ENCODE measurements around the gene TFAP2A.
A peak's percentile ranks its signal among the peaks of the same experiment; 100 is the strongest.

TFAP2A gene

DNA sequence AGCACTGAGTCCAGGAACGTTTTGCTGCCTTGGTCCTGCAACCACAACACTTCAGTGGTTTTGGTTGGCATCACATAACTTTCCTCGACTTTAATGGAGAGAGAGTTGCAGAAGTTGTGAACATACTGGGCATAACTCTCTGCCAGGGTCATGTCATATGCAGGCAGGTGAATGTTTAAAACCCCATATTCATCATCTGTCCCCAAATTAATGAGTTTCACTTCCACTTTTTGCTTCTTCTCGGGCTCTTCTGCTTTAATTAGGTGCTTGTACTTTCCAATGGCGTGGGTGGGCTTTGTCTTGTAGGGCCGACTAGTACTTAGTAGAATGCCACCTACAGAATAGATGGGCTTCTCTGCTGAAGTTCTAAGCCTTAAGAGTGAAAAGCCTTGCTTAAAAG lies 45.2 kb upstream of the TFAP2A start:
- no peak overlapping the region for H4K12ac ChIP-seq (ENCODE audit: low read depth, low read length)
- no CpG with 5 or more reads among the region's 5 CpGs for WGBS (ENCODE audit: extremely low coverage, insufficient coverage, insufficient read length)
- no peak overlapping the region for H3K4ac ChIP-seq (ENCODE audit: low read depth, low read length)
- H3K36me3 ChIP-seq (ENCODE audit: control insufficient read depth in 1 of 2, insufficient read depth in 2 of 2, low read length in 2 of 2) = no peaks in the 10 kb centered on the region
- H2BK12ac ChIP-seq (ENCODE audit: low read length) = no peak overlapping the region
- H4K91ac ChIP-seq (ENCODE audit: low read depth, low read length) = no peak overlapping the region
- H2BK5ac ChIP-seq (ENCODE audit: low read depth, low read length, poor library complexity) = no peak overlapping the region
- no peak overlapping the region for H3K23ac ChIP-seq (ENCODE audit: low read length)
- H3K4me1 ChIP-seq (ENCODE audit: control insufficient read depth in 1 of 2, insufficient read depth in 2 of 2, low read length in 2 of 2) = peaks cover 4% of the 10 kb centered on the region in 2 experiments
- no peak overlapping the region for H4K8ac ChIP-seq (ENCODE audit: low read depth, low read length)
- H3K18ac ChIP-seq (ENCODE audit: low read length) = no peak overlapping the region
- no peak overlapping the region for H3K27ac ChIP-seq (ENCODE audit: low read depth, low read length)
- no peak for DNase-seq
- H3K79me2 ChIP-seq (ENCODE audit: control insufficient read depth, insufficient read depth, low read length, poor library complexity) = no peaks in the 10 kb centered on the region
- H3K9me3 ChIP-seq (ENCODE audit: insufficient read depth, low read depth, low read length) = peaks cover 2% of the 10 kb centered on the region
- H2AK5ac ChIP-seq (ENCODE audit: low read length) = no peak overlapping the region
- H3K14ac ChIP-seq (ENCODE audit: low read length) = no peak overlapping the region
- no peak overlapping the region for H3K4me3 ChIP-seq (ENCODE audit: low read depth, low read length)
- peaks cover 3% of the 10 kb centered on the region for H3K79me1 ChIP-seq (ENCODE audit: low read length)
- H2BK120ac ChIP-seq (ENCODE audit: insufficient read depth, low read length, poor library complexity) = no peak overlapping the region
- no peak overlapping the region for H3K4me2 ChIP-seq (ENCODE audit: low read length)
- H3K9ac ChIP-seq (ENCODE audit: low read length) = no peak overlapping the region
- no peaks in the 10 kb centered on the region for H3K27me3 ChIP-seq (ENCODE audit: insufficient read depth, low read length)
- no peak overlapping the region for H2AFZ ChIP-seq (ENCODE audit: insufficient read depth, low read length, poor library complexity)

DNA sequence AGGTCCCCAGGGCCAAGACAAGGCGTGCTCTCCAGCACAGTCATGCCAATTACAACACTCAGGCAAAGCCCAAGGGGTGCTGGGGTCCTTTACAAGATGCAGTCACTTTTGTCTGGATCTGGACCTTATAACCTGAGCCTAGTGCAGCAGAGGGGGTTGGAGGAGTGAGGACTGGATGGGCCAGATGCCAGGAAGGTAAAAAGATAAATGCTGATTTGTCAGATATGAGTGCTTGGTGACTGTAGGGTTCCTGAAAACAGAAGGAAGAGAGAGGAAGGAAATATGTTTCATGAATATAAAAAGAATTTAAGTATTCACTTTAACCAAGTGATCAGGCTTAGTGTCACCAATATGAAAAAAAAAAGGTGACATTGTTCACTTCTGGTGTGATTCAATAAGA lies 43.4 kb upstream of the TFAP2A start:
- peaks cover 2% of the 10 kb centered on the region in 2 experiments for H3K4me1 ChIP-seq (ENCODE audit: control insufficient read depth in 1 of 2, insufficient read depth in 2 of 2, low read length in 2 of 2)
- no peaks in the 10 kb centered on the region for H3K9me3 ChIP-seq (ENCODE audit: insufficient read depth, low read depth, low read length)
- no peak overlapping the region for H3K27ac ChIP-seq (ENCODE audit: low read depth, low read length)
- H2AK5ac ChIP-seq (ENCODE audit: low read length) = no peak overlapping the region
- no peak overlapping the region for H2BK120ac ChIP-seq (ENCODE audit: insufficient read depth, low read length, poor library complexity)
- H2BK12ac ChIP-seq (ENCODE audit: low read length) = no peak overlapping the region
- no peak overlapping the region for H2AFZ ChIP-seq (ENCODE audit: insufficient read depth, low read length, poor library complexity)
- no peaks in the 10 kb centered on the region for H3K36me3 ChIP-seq (ENCODE audit: control insufficient read depth in 1 of 2, insufficient read depth in 2 of 2, low read length in 2 of 2)
- no peak overlapping the region for H3K4me3 ChIP-seq (ENCODE audit: low read depth, low read length)
- no peak overlapping the region for H4K12ac ChIP-seq (ENCODE audit: low read depth, low read length)
- H3K9ac ChIP-seq (ENCODE audit: low read length) = no peak overlapping the region
- no peak overlapping the region for H2BK5ac ChIP-seq (ENCODE audit: low read depth, low read length, poor library complexity)
- WGBS (ENCODE audit: extremely low coverage, insufficient coverage, insufficient read length) = no CpG with 5 or more reads among the region's 1 CpG
- no peaks in the 10 kb centered on the region for H3K79me2 ChIP-seq (ENCODE audit: control insufficient read depth, insufficient read depth, low read length, poor library complexity)
- peak overlapping the region; percentile 27 for H3K4me2 ChIP-seq (ENCODE audit: low read length)
- H4K91ac ChIP-seq (ENCODE audit: low read depth, low read length) = no peak overlapping the region
- no peak overlapping the region for H3K4ac ChIP-seq (ENCODE audit: low read depth, low read length)
- no peak overlapping the region for H3K18ac ChIP-seq (ENCODE audit: low read length)
- no peak overlapping the region for H3K23ac ChIP-seq (ENCODE audit: low read length)
- H3K14ac ChIP-seq (ENCODE audit: low read length) = no peak overlapping the region
- DNase-seq = peak in 1 of 2 donors; percentile 58
- no peak overlapping the region for H4K8ac ChIP-seq (ENCODE audit: low read depth, low read length)
- H3K79me1 ChIP-seq (ENCODE audit: low read length) = peaks cover 2% of the 10 kb centered on the region
- no peaks in the 10 kb centered on the region for H3K27me3 ChIP-seq (ENCODE audit: insufficient read depth, low read length)

DNA sequence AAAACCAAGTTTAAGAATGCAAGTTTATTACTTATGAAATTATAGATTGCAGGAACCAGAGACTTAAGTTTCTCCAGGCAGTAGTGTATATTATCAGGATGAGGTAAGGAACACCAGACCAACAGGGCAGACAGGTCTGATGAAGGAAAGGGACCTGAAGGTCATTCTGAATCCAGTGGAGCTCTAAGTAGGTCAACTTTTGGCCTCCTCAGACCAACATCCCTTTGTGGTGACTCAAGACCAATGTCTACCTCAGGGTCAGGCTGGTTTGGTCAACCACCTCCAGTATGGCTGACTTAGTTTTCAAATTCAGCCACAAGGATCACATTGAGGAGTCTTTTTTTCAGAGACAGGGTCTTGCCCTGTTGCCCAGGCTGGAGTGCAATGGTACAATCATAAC lies 38.7 kb upstream of the TFAP2A start:
- Histone ChIP-seq H4K91ac (ENCODE audit: low read depth, low read length) (no peak overlapping the region), H3K4me2 (ENCODE audit: low read length) (no peak overlapping the region), H4K8ac (ENCODE audit: low read depth, low read length) (no peak overlapping the region), H3K23ac (ENCODE audit: low read length) (no peak overlapping the region), H3K79me1 (ENCODE audit: low read length) (no peaks in the 10 kb centered on the region), H3K27me3 (ENCODE audit: insufficient read depth, low read length) (no peaks in the 10 kb centered on the region), H2BK120ac (ENCODE audit: insufficient read depth, low read length, poor library complexity) (no peak overlapping the region), H3K36me3 (ENCODE audit: control insufficient read depth in 1 of 2, insufficient read depth in 2 of 2, low read length in 2 of 2) (no peaks in the 10 kb centered on the region), H3K79me2 (ENCODE audit: control insufficient read depth, insufficient read depth, low read length, poor library complexity) (no peaks in the 10 kb centered on the region), H2BK12ac (ENCODE audit: low read length) (no peak overlapping the region), H3K9me3 (ENCODE audit: insufficient read depth, low read depth, low read length) (peaks cover 1% of the 10 kb centered on the region), H4K12ac (ENCODE audit: low read depth, low read length) (no peak overlapping the region), H2AK5ac (ENCODE audit: low read length) (no peak overlapping the region), H3K18ac (ENCODE audit: low read length) (no peak overlapping the region), H3K27ac (ENCODE audit: low read depth, low read length) (no peak overlapping the region), H3K4me1 (ENCODE audit: control insufficient read depth in 1 of 2, insufficient read depth in 2 of 2, low read length in 2 of 2) (peaks cover 2 to 7% of the 10 kb centered on the region in 2 experiments), H2BK5ac (ENCODE audit: low read depth, low read length, poor library complexity) (no peak overlapping the region), H2AFZ (ENCODE audit: insufficient read depth, low read length, poor library complexity) (no peak overlapping the region), H3K4me3 (ENCODE audit: low read depth, low read length) (no peak overlapping the region), H3K4ac (ENCODE audit: low read depth, low read length) (no peak overlapping the region), H3K14ac (ENCODE audit: low read length) (no peak overlapping the region), H3K9ac (ENCODE audit: low read length) (no peak overlapping the region)
- peak; percentile 28 to 81 for DNase-seq

DNA sequence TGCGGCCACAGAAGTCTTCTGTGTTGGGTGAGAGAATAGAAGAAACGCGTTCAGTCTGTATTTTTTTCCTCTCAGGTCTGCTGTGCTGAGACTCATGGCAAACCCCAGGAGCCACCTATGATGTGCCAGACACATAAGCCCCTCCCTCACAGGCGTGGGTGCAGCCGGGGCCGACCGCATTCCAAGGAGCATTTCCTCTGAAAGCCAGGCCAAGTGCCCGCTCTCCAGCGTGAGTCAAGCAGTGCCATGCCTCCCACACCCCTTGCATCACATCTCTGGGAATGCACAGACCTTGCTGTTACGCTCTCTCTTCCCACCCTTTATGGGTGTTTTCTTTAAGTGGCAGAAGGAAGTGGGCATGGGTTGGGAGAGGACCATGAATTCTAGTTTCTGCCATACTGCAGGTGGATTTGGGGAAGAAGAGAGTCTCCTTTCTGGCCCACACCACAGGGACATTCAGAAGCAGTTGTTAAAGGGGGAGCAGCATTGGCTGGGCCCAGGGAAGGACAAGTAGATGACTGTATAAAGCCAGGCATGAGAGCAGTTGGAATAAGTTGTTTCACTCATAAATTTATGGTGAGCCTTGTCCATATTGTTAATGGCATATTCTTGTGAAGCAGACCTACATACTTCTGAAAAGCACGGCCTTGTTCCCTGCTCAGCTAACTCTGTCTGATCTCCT lies 37.1 kb upstream of the TFAP2A start:
- no CpG with 5 or more reads among the region's 11 CpGs for whole genome bisulfite sequencing (ENCODE audit: extremely low coverage, insufficient coverage, insufficient read length)
- H4K91ac ChIP-seq (ENCODE audit: low read depth, low read length) = peak overlapping the region; percentile 4
- H3K4ac ChIP-seq (ENCODE audit: low read depth, low read length) = no peak overlapping the region

More for the DNA sequence above, 37.1 kb upstream of the TFAP2A start:
- no peak overlapping the region for H3K9ac ChIP-seq (ENCODE audit: low read length)
- DNase-seq = peak; percentile 25 to 74
- H3K36me3 ChIP-seq (ENCODE audit: control insufficient read depth in 1 of 2, insufficient read depth in 2 of 2, low read length in 2 of 2) = no peaks in the 10 kb centered on the region
- no peak overlapping the region for H3K18ac ChIP-seq (ENCODE audit: low read length)
- no peak overlapping the region for H4K8ac ChIP-seq (ENCODE audit: low read depth, low read length)
- no peak overlapping the region for H2BK120ac ChIP-seq (ENCODE audit: insufficient read depth, low read length, poor library complexity)
- H2BK12ac ChIP-seq (ENCODE audit: low read length) = peak overlapping the region; percentile 46
- H3K4me3 ChIP-seq (ENCODE audit: low read depth, low read length) = no peak overlapping the region
- H3K79me2 ChIP-seq (ENCODE audit: control insufficient read depth, insufficient read depth, low read length, poor library complexity) = no peaks in the 10 kb centered on the region
- peaks cover 1% of the 10 kb centered on the region for H3K9me3 ChIP-seq (ENCODE audit: insufficient read depth, low read depth, low read length)
- H3K27ac ChIP-seq (ENCODE audit: low read depth, low read length) = no peak overlapping the region
- H3K27me3 ChIP-seq (ENCODE audit: insufficient read depth, low read length) = no peaks in the 10 kb centered on the region
- no peak overlapping the region for H2AFZ ChIP-seq (ENCODE audit: insufficient read depth, low read length, poor library complexity)
- no peak overlapping the region for H2AK5ac ChIP-seq (ENCODE audit: low read length)
- H3K23ac ChIP-seq (ENCODE audit: low read length) = no peak overlapping the region
- H3K4me1 ChIP-seq (ENCODE audit: control insufficient read depth in 1 of 2, insufficient read depth in 2 of 2, low read length in 2 of 2) = peaks cover 0 to 4% of the 10 kb centered on the region in 2 experiments
- no peak overlapping the region for H4K12ac ChIP-seq (ENCODE audit: low read depth, low read length)
- no peak overlapping the region for H2BK5ac ChIP-seq (ENCODE audit: low read depth, low read length, poor library complexity)
- H3K79me1 ChIP-seq (ENCODE audit: low read length) = no peaks in the 10 kb centered on the region
- no peak overlapping the region for H3K4me2 ChIP-seq (ENCODE audit: low read length)
- H3K14ac ChIP-seq (ENCODE audit: low read length) = no peak overlapping the region

All from trophoblast cell (in vitro differentiated cells and primary cell).